ENCODE measurements around the gene CD63. TPM values are rescaled to one million over a fixed set of nuclear protein-coding genes. Genes with fewer than 3 reads are reported as not detected.

The CD63 gene
- polyA plus RNA-seq, 1 donor from 2014 or later = 217 TPM

DNA sequence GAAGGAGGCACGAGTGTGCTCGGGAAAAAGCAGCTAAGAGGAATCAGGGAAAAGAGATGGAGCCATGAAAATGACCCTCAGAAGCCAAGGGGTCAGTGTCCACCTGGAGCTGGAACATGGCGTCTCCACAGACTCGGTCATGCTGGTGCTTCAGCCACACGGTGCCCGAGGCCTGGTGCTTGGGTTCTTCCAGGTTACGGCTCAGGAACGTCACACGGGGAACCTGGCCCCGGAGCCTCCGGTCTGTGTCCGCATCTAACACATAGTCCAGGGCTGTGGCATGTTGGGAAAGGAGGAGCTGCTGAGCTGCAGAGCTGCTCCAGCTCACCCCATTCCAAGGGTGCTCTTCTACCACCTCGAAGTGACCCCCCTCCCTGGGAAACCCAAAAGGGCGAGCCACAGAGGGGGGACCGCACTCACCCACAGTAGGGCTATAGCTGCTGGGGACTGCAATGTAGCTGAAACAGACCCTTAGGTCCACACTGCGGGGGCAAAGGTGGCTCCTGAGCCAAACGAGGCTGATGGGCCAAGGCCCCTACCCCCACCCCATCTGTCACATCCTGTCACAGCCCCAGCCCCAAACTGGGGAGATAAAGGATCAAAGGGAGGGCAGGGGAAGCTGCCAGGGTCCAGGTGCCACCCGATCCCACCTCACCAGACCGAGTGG is 31.9 kb downstream of the CD63 start (continued):
- TF ChIP-seq MXI1 (conservative IDR thresholded peaks at IDR 0.05; ENCODE audit: poor library complexity, severe bottlenecking) (no peak), EZH2 (IDR thresholded peaks at IDR 0.05; ENCODE audit: borderline replicate concordance, insufficient read depth, low read length, poor library complexity, severe bottlenecking) (no peak)

DNA sequence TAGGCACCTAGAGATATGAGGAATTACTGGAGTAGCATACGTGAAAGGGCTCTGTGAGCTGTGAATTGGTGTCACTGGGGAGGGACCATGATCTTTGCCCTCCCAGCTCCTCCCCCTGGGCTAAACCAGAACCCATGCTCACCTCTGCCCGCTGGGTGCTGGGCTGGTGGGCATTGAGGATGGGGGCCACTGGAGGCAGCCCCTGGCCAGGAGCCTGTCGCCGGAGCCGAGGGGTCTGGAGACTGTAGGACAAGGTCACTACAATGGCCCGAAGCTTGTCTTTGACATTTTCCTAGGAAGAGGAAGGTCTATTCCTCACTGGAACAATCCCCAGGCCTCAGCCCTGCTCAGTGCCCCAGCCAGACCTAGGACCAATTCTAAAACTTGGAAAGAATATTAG is 32.7 kb downstream of the CD63 start:
- Histone ChIP-seq H3K79me2 (replicated peaks; ENCODE audit: insufficient read depth, low read length) (no peaks in the 10 kb centered on the region), H3K36me3 (ENCODE audit: insufficient read depth, low read length) (no peaks in the 10 kb centered on the region), H3K9me2 (ENCODE audit: insufficient read depth, low read length) (no peaks in the 10 kb centered on the region), H3K4me2 (ENCODE audit: low read length) (no peak overlapping the region), H2AFZ (ENCODE audit: low read depth, low read length) (no peak overlapping the region), H3K9ac (ENCODE audit: low read length) (no peak overlapping the region), H3K27me3 (ENCODE audit: insufficient read depth, low read depth, low read length) (no peaks in the 10 kb centered on the region), H3K9me3 (ENCODE audit: low read length) (no peaks in the 10 kb centered on the region), H4K20me1 (ENCODE audit: insufficient read depth) (no peaks in the 10 kb centered on the region), H3K4me3 (ENCODE audit: low read length) (no peak overlapping the region), H3K27ac (ENCODE audit: low read length) (no peak overlapping the region), H3F3A (ENCODE audit: insufficient read depth, low read length, poor library complexity, severe bottlenecking) (no peaks in the 10 kb centered on the region)
- TF ChIP-seq, protein P1, sequence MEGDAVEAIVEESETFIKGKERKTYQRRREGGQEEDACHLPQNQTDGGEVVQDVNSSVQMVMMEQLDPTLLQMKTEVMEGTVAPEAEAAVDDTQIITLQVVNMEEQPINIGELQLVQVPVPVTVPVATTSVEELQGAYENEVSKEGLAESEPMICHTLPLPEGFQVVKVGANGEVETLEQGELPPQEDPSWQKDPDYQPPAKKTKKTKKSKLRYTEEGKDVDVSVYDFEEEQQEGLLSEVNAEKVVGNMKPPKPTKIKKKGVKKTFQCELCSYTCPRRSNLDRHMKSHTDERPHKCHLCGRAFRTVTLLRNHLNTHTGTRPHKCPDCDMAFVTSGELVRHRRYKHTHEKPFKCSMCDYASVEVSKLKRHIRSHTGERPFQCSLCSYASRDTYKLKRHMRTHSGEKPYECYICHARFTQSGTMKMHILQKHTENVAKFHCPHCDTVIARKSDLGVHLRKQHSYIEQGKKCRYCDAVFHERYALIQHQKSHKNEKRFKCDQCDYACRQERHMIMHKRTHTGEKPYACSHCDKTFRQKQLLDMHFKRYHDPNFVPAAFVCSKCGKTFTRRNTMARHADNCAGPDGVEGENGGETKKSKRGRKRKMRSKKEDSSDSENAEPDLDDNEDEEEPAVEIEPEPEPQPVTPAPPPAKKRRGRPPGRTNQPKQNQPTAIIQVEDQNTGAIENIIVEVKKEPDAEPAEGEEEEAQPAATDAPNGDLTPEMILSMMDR (IDR thresholded peaks at IDR 0.05; ENCODE audit: poor library complexity, severe bottlenecking) = no peak
- TF ChIP-seq EZH2 (IDR thresholded peaks at IDR 0.05; ENCODE audit: borderline replicate concordance, insufficient read depth, low read length, poor library complexity, severe bottlenecking) = no peak
- TF ChIP-seq SMC3 (conservative IDR thresholded peaks at IDR 0.05; ENCODE audit: poor library complexity) = no peak
- TF ChIP-seq, protein P2, sequence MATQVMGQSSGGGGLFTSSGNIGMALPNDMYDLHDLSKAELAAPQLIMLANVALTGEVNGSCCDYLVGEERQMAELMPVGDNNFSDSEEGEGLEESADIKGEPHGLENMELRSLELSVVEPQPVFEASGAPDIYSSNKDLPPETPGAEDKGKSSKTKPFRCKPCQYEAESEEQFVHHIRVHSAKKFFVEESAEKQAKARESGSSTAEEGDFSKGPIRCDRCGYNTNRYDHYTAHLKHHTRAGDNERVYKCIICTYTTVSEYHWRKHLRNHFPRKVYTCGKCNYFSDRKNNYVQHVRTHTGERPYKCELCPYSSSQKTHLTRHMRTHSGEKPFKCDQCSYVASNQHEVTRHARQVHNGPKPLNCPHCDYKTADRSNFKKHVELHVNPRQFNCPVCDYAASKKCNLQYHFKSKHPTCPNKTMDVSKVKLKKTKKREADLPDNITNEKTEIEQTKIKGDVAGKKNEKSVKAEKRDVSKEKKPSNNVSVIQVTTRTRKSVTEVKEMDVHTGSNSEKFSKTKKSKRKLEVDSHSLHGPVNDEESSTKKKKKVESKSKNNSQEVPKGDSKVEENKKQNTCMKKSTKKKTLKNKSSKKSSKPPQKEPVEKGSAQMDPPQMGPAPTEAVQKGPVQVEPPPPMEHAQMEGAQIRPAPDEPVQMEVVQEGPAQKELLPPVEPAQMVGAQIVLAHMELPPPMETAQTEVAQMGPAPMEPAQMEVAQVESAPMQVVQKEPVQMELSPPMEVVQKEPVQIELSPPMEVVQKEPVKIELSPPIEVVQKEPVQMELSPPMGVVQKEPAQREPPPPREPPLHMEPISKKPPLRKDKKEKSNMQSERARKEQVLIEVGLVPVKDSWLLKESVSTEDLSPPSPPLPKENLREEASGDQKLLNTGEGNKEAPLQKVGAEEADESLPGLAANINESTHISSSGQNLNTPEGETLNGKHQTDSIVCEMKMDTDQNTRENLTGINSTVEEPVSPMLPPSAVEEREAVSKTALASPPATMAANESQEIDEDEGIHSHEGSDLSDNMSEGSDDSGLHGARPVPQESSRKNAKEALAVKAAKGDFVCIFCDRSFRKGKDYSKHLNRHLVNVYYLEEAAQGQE (IDR thresholded peaks at IDR 0.05; ENCODE audit: borderline replicate concordance) = no peak
- TF ChIP-seq RAD21 (conservative IDR thresholded peaks at IDR 0.05) = no peak
- TF ChIP-seq MXI1 (conservative IDR thresholded peaks at IDR 0.05; ENCODE audit: poor library complexity, severe bottlenecking) = no peak
- TF ChIP-seq TAF1 (IDR thresholded peaks at IDR 0.05; ENCODE audit: low read depth) = no peak
- no peak for TF ChIP-seq POLR2AphosphoS5 (IDR thresholded peaks at IDR 0.05)
- TF ChIP-seq EP300 (conservative IDR thresholded peaks at IDR 0.05; ENCODE audit: poor library complexity, severe bottlenecking) = no peak

DNA sequence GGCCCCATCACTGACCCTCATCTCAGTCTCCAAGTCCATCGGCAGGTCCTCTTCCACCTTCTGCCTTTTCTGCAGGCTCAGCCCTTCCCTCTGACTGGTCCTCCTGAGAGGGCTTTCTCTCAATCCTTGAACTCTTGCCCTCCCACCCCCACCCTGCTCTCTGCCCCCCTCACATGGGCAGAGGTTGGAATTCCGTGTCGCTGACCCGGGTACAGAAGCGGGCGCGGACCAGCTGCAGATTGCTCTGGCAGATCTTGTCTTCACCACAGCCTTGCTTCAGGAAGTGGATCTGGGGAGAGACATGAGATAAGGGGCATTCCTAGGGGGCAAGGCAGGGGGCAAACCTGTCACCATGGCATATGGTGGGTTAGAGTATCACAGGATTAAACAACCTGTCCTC is 33.5 kb downstream of the CD63 start:
- Histone ChIP-seq H3K27ac (ENCODE audit: low read length) (no peak overlapping the region), H3K36me3 (ENCODE audit: insufficient read depth, low read length) (no peaks in the 10 kb centered on the region), H3K79me2 (replicated peaks; ENCODE audit: insufficient read depth, low read length) (no peaks in the 10 kb centered on the region), H2AFZ (ENCODE audit: low read depth, low read length) (no peak overlapping the region), H3K9me3 (ENCODE audit: low read length) (no peaks in the 10 kb centered on the region), H4K20me1 (ENCODE audit: insufficient read depth) (no peaks in the 10 kb centered on the region), H3F3A (ENCODE audit: insufficient read depth, low read length, poor library complexity, severe bottlenecking) (no peaks in the 10 kb centered on the region), H3K27me3 (ENCODE audit: insufficient read depth, low read depth, low read length) (no peaks in the 10 kb centered on the region), H3K9me2 (ENCODE audit: insufficient read depth, low read length) (no peaks in the 10 kb centered on the region), H3K4me2 (ENCODE audit: low read length) (no peak overlapping the region), H3K9ac (ENCODE audit: low read length) (no peak overlapping the region), H3K4me3 (ENCODE audit: low read length) (no peak overlapping the region)
- TF ChIP-seq EZH2 (IDR thresholded peaks at IDR 0.05; ENCODE audit: borderline replicate concordance, insufficient read depth, low read length, poor library complexity, severe bottlenecking) (no peak), EP300 (conservative IDR thresholded peaks at IDR 0.05; ENCODE audit: poor library complexity, severe bottlenecking) (no peak), SMC3 (conservative IDR thresholded peaks at IDR 0.05; ENCODE audit: poor library complexity) (no peak), POLR2AphosphoS5 (IDR thresholded peaks at IDR 0.05) (no peak), TAF1 (IDR thresholded peaks at IDR 0.05; ENCODE audit: low read depth) (no peak), RAD21 (conservative IDR thresholded peaks at IDR 0.05) (no peak), MXI1 (conservative IDR thresholded peaks at IDR 0.05; ENCODE audit: poor library complexity, severe bottlenecking) (no peak)
- TF ChIP-seq, protein P1 (IDR thresholded peaks at IDR 0.05; ENCODE audit: poor library complexity, severe bottlenecking) = no peak
- TF ChIP-seq, protein P2 (IDR thresholded peaks at IDR 0.05; ENCODE audit: borderline replicate concordance) = no peak
